ENCODE results near the gene MUC20. TPM values are rescaled to one million over a fixed set of nuclear protein-coding genes. Genes with fewer than 3 reads are reported as not detected.
"Not testable (repeated sequence)": the region's sequence is repeated elsewhere in the genome, so short reads cannot be mapped to it uniquely, and the experiment has no call there.

The MUC20 gene
- total and polyA plus RNA-seq, 2 experiments from 2014 or later, result 0.29 TPM; not detected in 1

GRCh38 chr3:195710126-195710905 is 10.5 kb upstream of the MUC20 start:
- H3K36me3 ChIP-seq (ENCODE audit: insufficient read depth); H3K27ac Mint-ChIP-seq; H3K4me1 ChIP-seq (ENCODE audit: insufficient read depth); ATAC-seq; H3K27ac ChIP-seq (ENCODE audit: low read depth); H3F3A ChIP-seq (replicated peaks; ENCODE audit: low read depth); H3K27me3 Mint-ChIP-seq (ENCODE audit: insufficient read depth, low read depth, poor library complexity); H3K4me2 ChIP-seq; DNase-seq (ENCODE audit: low spot score); H3K4me3 Mint-ChIP-seq; H4K20me1 ChIP-seq (replicated peaks; ENCODE audit: insufficient read depth); H2AFZ ChIP-seq; H3K79me2 ChIP-seq (replicated peaks; ENCODE audit: insufficient read depth); H3K4me3 ChIP-seq; H3K36me3 Mint-ChIP-seq (ENCODE audit: low read depth); H3K27me3 ChIP-seq (ENCODE audit: insufficient read depth); H3K9me3 Mint-ChIP-seq; H3K9me2 ChIP-seq (ENCODE audit: insufficient read depth): not testable (repeated sequence)
- peaks cover 10% of the 10 kb centered on the region for H3K4me1 Mint-ChIP-seq

- not testable (repeated sequence) for H3K9me3 Mint-ChIP-seq; H3K4me3 Mint-ChIP-seq; H3K4me1 Mint-ChIP-seq; H3K4me2 ChIP-seq; H3F3A ChIP-seq (replicated peaks; ENCODE audit: low read depth); H3K27ac Mint-ChIP-seq; H3K9me2 ChIP-seq (ENCODE audit: insufficient read depth); DNase-seq (ENCODE audit: low spot score); H3K27me3 Mint-ChIP-seq (ENCODE audit: insufficient read depth, low read depth, poor library complexity); H3K36me3 Mint-ChIP-seq (ENCODE audit: low read depth); H2AFZ ChIP-seq; H3K4me1 ChIP-seq (ENCODE audit: insufficient read depth); H3K36me3 ChIP-seq (ENCODE audit: insufficient read depth); H3K27ac ChIP-seq (ENCODE audit: low read depth); H4K20me1 ChIP-seq (replicated peaks; ENCODE audit: insufficient read depth); H3K4me3 ChIP-seq; H3K79me2 ChIP-seq (replicated peaks; ENCODE audit: insufficient read depth); H3K27me3 ChIP-seq (ENCODE audit: insufficient read depth); ATAC-seq
Measured at GRCh38 chr3:195711091-195711812, 9.5 kb upstream of the MUC20 start.

GRCh38 chr3:195711813-195712534 is 8.8 kb upstream of the MUC20 start:
- Mint-ChIP-seq H3K36me3 (ENCODE audit: low read depth) (peaks cover 6% of the 10 kb centered on the region; the same call in 1 of the 3 replicates), H3K4me3 (no peak overlapping the region), H3K9me3 (peaks cover 9% of the 10 kb centered on the region), H3K27me3 (ENCODE audit: insufficient read depth, low read depth, poor library complexity) (peaks cover 3% of the 10 kb centered on the region), H3K4me1 (no peaks in the 10 kb centered on the region; the same call in 2 of the 3 replicates), H3K27ac (no peak overlapping the region)
- no peaks in the 10 kb centered on the region for H3K79me2 ChIP-seq (replicated peaks; ENCODE audit: insufficient read depth)
- no peaks in the 10 kb centered on the region for H3F3A ChIP-seq (replicated peaks; ENCODE audit: low read depth)
- no peak overlapping the region for H3K4me3 ChIP-seq
- ATAC-seq, result no peak
- H3K27me3 ChIP-seq (ENCODE audit: insufficient read depth), result no peaks in the 10 kb centered on the region
- H4K20me1 ChIP-seq (replicated peaks; ENCODE audit: insufficient read depth), result no peaks in the 10 kb centered on the region
- DNase-seq (ENCODE audit: low spot score), result no peak
- 0 out of 2 replicates have a peak, but pooled peaks cover 4% of the 10 kb centered on the region for H3K9me2 ChIP-seq (ENCODE audit: insufficient read depth)
- no peak overlapping the region for H3K27ac ChIP-seq (ENCODE audit: low read depth)
- no peak overlapping the region for H2AFZ ChIP-seq
- no peaks in the 10 kb centered on the region for H3K36me3 ChIP-seq (ENCODE audit: insufficient read depth)
- H3K4me2 ChIP-seq, result no peak overlapping the region
- no peaks in the 10 kb centered on the region for H3K4me1 ChIP-seq (ENCODE audit: insufficient read depth)
- TF ChIP-seq JUNB (IDR thresholded peaks at IDR 0.05; ENCODE audit: unreplicated experiment) (no peak), EZH2 (IDR thresholded peaks at IDR 0.05; ENCODE audit: low read depth, unreplicated experiment) (no peak), CREB1 (CRISPR knock-in tag; IDR thresholded peaks at IDR 0.05; ENCODE audit: low read depth) (no peak), STAT1 (IDR thresholded peaks at IDR 0.05; ENCODE audit: unreplicated experiment) (no peak), POLR2AphosphoS5 (IDR thresholded peaks at IDR 0.05; ENCODE audit: low read depth) (no peak), ZNF462 (CRISPR knock-in tag; IDR thresholded peaks at IDR 0.05) (no peak), EZH2phosphoT487 (IDR thresholded peaks at IDR 0.05; ENCODE audit: unreplicated experiment) (no peak), ZNF331 (CRISPR knock-in tag; IDR thresholded peaks at IDR 0.05; ENCODE audit: low read depth) (no peak)
